22Rv1 (cell line): Measurements from ENCODE around the gene ALS2CL.
A peak's percentile ranks its signal among the peaks of the same experiment; 100 is the strongest.

Experiments used
- H3K27ac ChIP-seq: fragments of 450-650 bp; 2 replicates; pipeline ENCODE4 v1.5.1; 2017
- ZFX ChIP-seq: fragments of 450-650 bp; IDR thresholded peaks from 2 replicates; pipeline ENCODE4 v1.6.1; 2017; ENCODE audit warnings: antibody characterized with exemption, borderline replicate concordance
- TF ChIP-seq, protein P1 (sequence below): fragments of 450-650 bp; IDR thresholded peaks from 2 replicates; pipeline ENCODE4 v1.5.1; 2017; ENCODE audit warnings: mild to moderate bottlenecking

ALS2CL gene

DNA sequence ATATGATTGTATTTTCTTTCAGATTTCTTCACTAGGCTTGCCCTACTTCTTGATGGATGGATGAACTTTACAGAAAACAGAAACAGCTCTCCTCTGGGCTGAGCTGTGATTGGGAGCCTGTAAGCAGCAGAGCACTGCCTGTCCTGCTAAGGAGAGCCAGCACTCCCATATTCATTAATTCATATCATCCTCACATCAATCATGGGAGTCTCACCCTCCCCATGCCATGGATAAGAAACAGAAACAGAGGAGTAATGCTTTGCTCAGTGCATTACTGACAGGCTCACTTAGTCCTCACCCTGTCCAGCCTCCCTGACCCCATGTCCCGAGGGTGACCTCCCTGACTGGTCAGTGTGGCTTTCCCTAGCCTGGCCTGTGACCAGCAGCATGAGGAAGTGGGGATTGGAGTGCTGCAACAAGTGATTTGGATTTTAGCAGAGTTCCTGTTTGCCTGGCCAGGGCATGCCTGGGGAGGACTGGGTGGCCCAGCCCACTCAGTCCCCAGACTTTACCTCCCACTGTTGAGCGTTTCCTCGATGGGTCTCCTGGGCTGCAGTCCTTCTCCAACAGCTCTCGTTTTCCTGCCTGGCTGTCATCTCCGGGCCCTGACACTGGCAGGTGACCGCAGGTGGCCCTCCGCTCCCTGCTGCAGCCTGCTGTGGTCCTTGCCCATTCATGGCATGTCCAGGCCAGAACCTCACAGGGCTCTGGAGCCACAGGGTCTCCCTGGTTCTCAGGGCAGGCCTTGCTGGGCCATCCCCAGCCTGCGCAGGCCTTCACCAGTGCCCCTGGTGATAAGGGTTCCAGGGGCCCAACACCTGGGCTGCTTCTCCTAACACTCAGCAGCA is 6.4 kb upstream of the ALS2CL start:
- no peak overlapping the region for H3K27ac ChIP-seq
- TF ChIP-seq, protein P1, sequence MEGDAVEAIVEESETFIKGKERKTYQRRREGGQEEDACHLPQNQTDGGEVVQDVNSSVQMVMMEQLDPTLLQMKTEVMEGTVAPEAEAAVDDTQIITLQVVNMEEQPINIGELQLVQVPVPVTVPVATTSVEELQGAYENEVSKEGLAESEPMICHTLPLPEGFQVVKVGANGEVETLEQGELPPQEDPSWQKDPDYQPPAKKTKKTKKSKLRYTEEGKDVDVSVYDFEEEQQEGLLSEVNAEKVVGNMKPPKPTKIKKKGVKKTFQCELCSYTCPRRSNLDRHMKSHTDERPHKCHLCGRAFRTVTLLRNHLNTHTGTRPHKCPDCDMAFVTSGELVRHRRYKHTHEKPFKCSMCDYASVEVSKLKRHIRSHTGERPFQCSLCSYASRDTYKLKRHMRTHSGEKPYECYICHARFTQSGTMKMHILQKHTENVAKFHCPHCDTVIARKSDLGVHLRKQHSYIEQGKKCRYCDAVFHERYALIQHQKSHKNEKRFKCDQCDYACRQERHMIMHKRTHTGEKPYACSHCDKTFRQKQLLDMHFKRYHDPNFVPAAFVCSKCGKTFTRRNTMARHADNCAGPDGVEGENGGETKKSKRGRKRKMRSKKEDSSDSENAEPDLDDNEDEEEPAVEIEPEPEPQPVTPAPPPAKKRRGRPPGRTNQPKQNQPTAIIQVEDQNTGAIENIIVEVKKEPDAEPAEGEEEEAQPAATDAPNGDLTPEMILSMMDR: no peak
- no peak for TF ChIP-seq ZFX

GRCh38 chr3:46695962-46696894 is 2.7 kb upstream of the ALS2CL start:
- TF ChIP-seq, protein P1: no peak
- TF ChIP-seq ZFX: no peak
- H3K27ac ChIP-seq: no peak overlapping the region

DNA sequence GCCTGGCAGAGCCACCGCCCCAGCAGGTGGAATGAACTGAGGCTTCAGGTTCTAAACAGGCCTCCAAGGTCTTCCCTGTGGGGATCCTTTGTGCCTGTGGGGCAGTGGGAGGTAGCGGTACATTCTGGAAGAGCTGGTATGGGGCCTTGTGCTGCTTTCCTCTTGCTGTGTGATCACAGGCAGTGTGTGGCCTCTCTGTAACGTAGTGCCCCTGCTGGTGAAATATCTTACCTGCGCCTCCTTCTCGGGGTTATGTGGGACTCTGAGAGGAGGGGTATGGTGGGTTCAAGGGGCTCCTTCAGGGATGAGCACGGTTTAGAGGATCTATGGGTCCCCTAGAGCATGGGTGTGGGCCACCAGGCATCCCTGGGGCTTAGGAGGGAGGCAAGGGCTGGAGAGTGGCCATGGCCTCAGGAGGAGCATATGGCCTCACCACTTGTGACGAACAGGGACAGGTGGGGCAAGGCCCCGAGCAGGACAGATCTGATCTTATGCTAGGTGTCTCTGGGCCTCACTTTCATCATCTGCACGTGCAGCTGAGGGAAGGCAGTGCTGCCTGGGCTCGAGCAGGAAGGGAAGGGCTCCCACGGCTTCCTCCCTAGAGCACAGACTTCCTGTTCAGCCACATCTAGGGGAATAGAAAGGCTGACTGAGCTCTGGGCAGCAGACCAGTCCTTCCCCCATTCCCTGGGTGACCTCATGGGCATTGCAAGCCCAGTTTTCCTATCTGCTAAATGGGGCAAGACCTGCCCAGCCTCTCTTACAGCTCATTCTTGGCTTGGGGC is 1.9 kb upstream of the ALS2CL start:
- TF ChIP-seq, protein P1: peak; percentile 54
- TF ChIP-seq ZFX: no peak
- H3K27ac ChIP-seq: no peak overlapping the region

- TF ChIP-seq, protein P1: no peak
- TF ChIP-seq ZFX: no peak
- H3K27ac ChIP-seq: no peak overlapping the region
Observed at GRCh38 chr3:46694520-46694919, 1.0 kb upstream of the ALS2CL start.

GRCh38 chr3:46693892-46694226 is 380 bp upstream of the ALS2CL start:
- TF ChIP-seq, protein P1: no peak
- no peak for TF ChIP-seq ZFX
- no peak overlapping the region for H3K27ac ChIP-seq

DNA sequence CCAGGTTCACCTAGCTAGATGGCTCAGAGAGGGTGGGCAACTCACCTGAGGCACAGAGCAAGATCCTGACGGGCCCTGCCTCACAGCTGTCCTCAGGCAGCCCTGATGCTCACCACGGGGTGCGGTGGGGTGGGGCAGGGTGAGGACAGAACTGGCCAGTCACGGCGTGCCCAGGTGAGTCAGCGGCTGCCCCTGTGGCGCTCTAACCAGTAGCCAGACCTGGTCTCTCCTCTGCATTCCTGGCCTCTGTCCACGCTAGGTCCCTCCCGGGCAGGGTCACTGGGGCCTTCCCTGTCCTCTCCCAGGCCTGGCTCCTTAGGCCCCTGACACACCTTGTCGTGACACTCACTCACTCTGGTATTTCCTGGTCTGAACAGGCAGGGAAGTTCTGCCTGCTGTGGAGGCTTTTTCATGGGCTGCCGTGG is 901 bp downstream of the ALS2CL start:
- TF ChIP-seq, protein P1: no peak
- no peak for TF ChIP-seq ZFX
- H3K27ac ChIP-seq: no peak overlapping the region
